Thyroid gland (tissue), 4 donors: Measurements from ENCODE around the gene ACSS3.

ENCODE experiments used
- POLR2A ChIP-seq, 2 donors: fragments of 450-650 bp; IDR thresholded peaks; one replicate each; pipeline ENCODE4 v1.6.1; 2017; ENCODE audit warnings: antibody characterized with exemption in 2 of 2, mild to moderate bottlenecking in 2 of 2, moderate library complexity in 1 of 2
- TF ChIP-seq, protein P1 (sequence below), 6 experiments: fragments of 200-600 bp in 3 of 6; fragments of 450-650 bp in 3 of 6; sonication (generic) in 3 of 6; IDR thresholded peaks; one replicate each; pipeline ENCODE4 v1.5.1; 2016 to 2019; ENCODE audit warnings: antibody characterized with exemption in 6 of 6, mild to moderate bottlenecking in 2 of 6, inconsistent platforms in 1 of 6, moderate library complexity in 1 of 6

DNA sequence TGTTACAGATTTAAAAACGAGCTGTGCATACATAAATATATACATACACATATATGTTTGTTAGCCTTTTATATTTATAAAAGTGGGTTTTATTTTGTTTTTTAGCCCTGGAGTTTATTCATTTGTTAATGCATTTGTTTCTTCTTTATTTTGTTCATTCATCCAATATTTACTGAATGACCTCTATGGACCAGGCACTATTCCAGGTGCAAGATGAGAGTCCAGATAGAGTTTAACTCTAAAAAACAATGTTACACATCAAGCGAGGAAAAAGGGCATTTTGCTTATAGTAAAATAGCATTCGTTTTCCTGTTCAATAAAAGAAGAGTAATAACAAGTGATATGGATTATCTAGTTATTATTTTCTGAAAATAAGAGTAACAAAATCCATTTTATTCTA lies 14.2 kb downstream of the ACSS3 start:
- TF ChIP-seq, protein P1, sequence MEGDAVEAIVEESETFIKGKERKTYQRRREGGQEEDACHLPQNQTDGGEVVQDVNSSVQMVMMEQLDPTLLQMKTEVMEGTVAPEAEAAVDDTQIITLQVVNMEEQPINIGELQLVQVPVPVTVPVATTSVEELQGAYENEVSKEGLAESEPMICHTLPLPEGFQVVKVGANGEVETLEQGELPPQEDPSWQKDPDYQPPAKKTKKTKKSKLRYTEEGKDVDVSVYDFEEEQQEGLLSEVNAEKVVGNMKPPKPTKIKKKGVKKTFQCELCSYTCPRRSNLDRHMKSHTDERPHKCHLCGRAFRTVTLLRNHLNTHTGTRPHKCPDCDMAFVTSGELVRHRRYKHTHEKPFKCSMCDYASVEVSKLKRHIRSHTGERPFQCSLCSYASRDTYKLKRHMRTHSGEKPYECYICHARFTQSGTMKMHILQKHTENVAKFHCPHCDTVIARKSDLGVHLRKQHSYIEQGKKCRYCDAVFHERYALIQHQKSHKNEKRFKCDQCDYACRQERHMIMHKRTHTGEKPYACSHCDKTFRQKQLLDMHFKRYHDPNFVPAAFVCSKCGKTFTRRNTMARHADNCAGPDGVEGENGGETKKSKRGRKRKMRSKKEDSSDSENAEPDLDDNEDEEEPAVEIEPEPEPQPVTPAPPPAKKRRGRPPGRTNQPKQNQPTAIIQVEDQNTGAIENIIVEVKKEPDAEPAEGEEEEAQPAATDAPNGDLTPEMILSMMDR (IDR thresholded peaks at IDR 0.05) = no peak
- TF ChIP-seq POLR2A (IDR thresholded peaks at IDR 0.05) = no peak
